Sigmoid colon (tissue), 7 donors: Measurements from ENCODE around the gene MSANTD4. TPM values are rescaled to one million over a fixed set of nuclear protein-coding genes. Genes with fewer than 3 reads are reported as not detected.

Experiments used
- DNase-seq: peaks from one replicate; pipeline ENCODE4 v3.0.0-alpha.2; 2019
- H3K27ac ChIP-seq, 4 donors: fragments of 200-600 bp; sonication (generic); one replicate each; pipeline ENCODE4 v1.5.1; 2016 to 2019; ENCODE audit warnings: mild to moderate bottlenecking in 1 of 4
- H3K27me3 ChIP-seq, 3 donors: fragments of 200-600 bp; sonication (generic); one replicate each; pipeline ENCODE4 v1.5.1; 2019; ENCODE audit warnings: mild to moderate bottlenecking in 1 of 3
- H3K36me3 ChIP-seq, 4 donors: fragments of 200-600 bp; sonication (generic); one replicate each; pipeline ENCODE4 v1.5.1; 2016 to 2019
- H3K4me1 ChIP-seq, 4 donors: fragments of 200-600 bp; sonication (generic); one replicate each; pipeline ENCODE4 v1.5.1; 2017 to 2019
- H3K4me3 ChIP-seq, 4 donors: fragments of 200-600 bp; sonication (generic); one replicate each; pipeline ENCODE4 v1.5.1; 2017 to 2019; ENCODE audit warnings: mild to moderate bottlenecking in 2 of 4, moderate library complexity in 1 of 4
- H3K9me3 ChIP-seq, 4 donors: fragments of 200-600 bp in 3 of 4; sonication (generic) in 3 of 4; one replicate each; pipeline versions ENCODE4 v1.5.1 to v1.6.1; 2013 to 2019
- CTCF ChIP-seq, 4 experiments: fragments of 450-650 bp in 3 of 4; fragments of 200-600 bp in 1 of 4; IDR thresholded peaks; one replicate each; pipeline ENCODE4 v1.5.1; 2016 to 2019; ENCODE audit warnings: antibody characterized with exemption in 4 of 4, mild to moderate bottlenecking in 3 of 4, moderate library complexity in 2 of 4
- EP300 ChIP-seq, 4 donors: sonication (generic); formaldehyde crosslinking; IDR thresholded peaks; one replicate each; pipeline ENCODE4 v1.6.1; 2017; ENCODE audit warnings: antibody characterized with exemption in 4 of 4
- POLR2A ChIP-seq, 2 donors: fragments of 450-650 bp; IDR thresholded peaks; one replicate each; pipeline ENCODE4 v1.6.1; 2016; ENCODE audit warnings: antibody characterized with exemption in 2 of 2, mild to moderate bottlenecking in 2 of 2, moderate library complexity in 2 of 2
- POLR2AphosphoS5 ChIP-seq, 4 donors: sonication (generic); formaldehyde crosslinking; IDR thresholded peaks; one replicate each; pipeline ENCODE4 v1.6.1; 2017; ENCODE audit warnings: antibody characterized with exemption in 4 of 4
- WGBS, 2 donors: extraction: QIAGEN DNeasy Blood & Tissue Kit; methylation state at CpG; one replicate each; pipeline ENCODE4 v1.1.7; 2013; 5-methylcytosine and 5-hydroxymethylcytosine counted together
- intact Hi-C: fragments of 100-400 bp; cut with DNase I; formaldehyde crosslinking; loops from one replicate; pipeline ENCODE4 v1.15.1; 2023
- polyA plus RNA-seq, 3 donors: library from polyadenylated mRNA; stranded (reverse); fragments of 200-250 nt; gene quantifications; one replicate each; pipeline ENCODE4 v1.2.3, GENCODE V29; 2013
- small RNA-seq, 3 donors: library from RNA; depleted of rRNA; stranded (forward); fragments of <200 nt; gene quantifications; one replicate each; pipeline ENCODE3, GENCODE V24; 2016
- total RNA-seq, 4 donors: library from RNA; depleted of rRNA; stranded (reverse); fragments of >200 nt; gene quantifications; one replicate each; pipeline ENCODE4 v1.1.0, GENCODE V29; 2016
- donor health status: healthy with polysubstance abuse.
- donor health status: Bipolar disorder and iron deficiency.
- donor health status: healthy.

MSANTD4 gene
- total and polyA plus RNA-seq, 7 donors = 5.4 to 35.0 (median 18.1) TPM

DNA sequence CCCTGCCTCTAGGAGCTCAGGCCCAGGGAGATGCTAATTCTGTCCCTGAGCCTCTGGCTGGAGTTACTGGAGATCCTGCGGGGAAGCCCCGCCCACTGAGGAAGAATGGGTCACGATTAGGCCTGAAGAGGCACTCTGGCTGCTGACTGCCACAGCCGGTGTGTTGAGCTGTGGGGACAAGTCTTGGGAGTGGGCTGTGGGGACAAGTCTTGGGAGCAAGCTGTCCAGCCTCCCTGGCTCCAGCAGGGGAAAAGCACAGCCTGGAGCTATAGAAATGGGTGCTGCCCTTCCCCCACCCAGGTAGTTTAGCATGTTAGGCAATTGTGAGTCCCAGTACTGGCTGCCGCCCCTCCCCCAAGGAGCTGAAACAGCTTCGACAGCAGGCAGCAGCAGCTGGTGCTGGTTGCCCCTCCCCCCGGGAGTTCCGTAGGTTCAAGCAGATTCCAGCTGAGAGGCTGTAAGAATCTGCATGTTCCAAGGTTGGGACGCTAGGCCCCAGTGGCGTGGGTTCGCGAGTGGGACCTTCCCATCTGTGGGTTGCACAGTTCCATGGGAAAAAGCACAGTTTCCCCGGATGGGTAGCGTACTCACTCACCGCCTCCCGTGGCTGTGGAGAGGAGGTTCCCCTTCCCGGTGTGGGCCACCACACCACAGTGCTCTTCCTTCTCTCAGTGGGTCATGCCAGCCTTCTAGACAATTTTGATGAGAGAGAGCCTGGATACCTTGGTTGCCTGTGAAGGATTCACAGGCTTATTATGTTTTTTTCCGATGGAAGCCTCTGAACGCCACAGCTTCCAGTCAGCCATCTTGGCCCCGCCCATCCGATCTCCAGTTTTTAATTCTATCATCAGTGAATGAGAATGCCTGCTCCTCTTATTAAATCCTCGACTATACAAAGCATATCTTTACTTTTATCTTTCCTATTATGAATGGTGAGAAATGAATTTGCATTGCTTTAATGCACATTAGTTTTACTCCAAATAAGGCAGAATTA is 61.5 kb downstream of the MSANTD4 start:
- Histone ChIP-seq H3K36me3 (no peaks in the 10 kb centered on the region), H3K4me1 (no peaks in the 10 kb centered on the region), H3K27me3 (no peaks in the 10 kb centered on the region), H3K9me3 (no peaks in the 10 kb centered on the region), H3K27ac (no peak overlapping the region), H3K4me3 (no peak overlapping the region)
- TF ChIP-seq CTCF (IDR thresholded peaks at IDR 0.05) (no peak), EP300 (IDR thresholded peaks at IDR 0.05) (no peak), POLR2A (IDR thresholded peaks at IDR 0.05) (no peak), POLR2AphosphoS5 (IDR thresholded peaks at IDR 0.05) (no peak)
- no peak for DNase-seq
- intact Hi-C loops = no loop called here
- 85 to 87% methylated on average over 22 of the region's 22 CpGs for WGBS, 2 donors

Small RNA genes lying within 50 kb of the gene (small RNA-seq; reads per million reads assigned to genes)
- gene RNU6-277P = 0 reads per million in 3 donors

Other genes with a start within 250 kb of the MSANTD4 start
- gene KBTBD3, start 55.1 kb upstream of the MSANTD4 start, total RNA-seq = 10 to 100 TPM in 1 of 4 donors, 1 to 10 TPM in 3; 4.5 to 10.3 (median 5.9) TPM
- 1 to 10 TPM; 2.0 to 6.2 (median 4.2) TPM for gene KBTBD3, start 55.1 kb upstream of the MSANTD4 start, polyA plus RNA-seq
- gene AASDHPPT, start 55.4 kb upstream of the MSANTD4 start, total RNA-seq = 10 to 100 TPM; 32.5 to 36.8 (median 34.2) TPM
- 10 to 100 TPM in 2 of 3 donors, 1 to 10 TPM in 1; 8.4 to 12.9 (median 10.9) TPM for gene AASDHPPT, start 55.4 kb upstream of the MSANTD4 start, polyA plus RNA-seq